ENCODE data around the gene ETV6.
"Not testable (repeated sequence)": the region's sequence is repeated elsewhere in the genome, so short reads cannot be mapped to it uniquely, and the experiment has no call there.

Gene ETV6

GRCh38 chr12:11897923-11898322 lies 248.4 kb downstream of the ETV6 start:
- DNase-seq: no peak

GRCh38 chr12:11901701-11902524 lies 252.4 kb downstream of the ETV6 start:
- no peak for DNase-seq

GRCh38 chr12:11902525-11902875 lies 253.0 kb downstream of the ETV6 start:
- peak; percentile 6 for DNase-seq

- no peak for DNase-seq
Measured at GRCh38 chr12:11904124-11904523, 254.7 kb downstream of the ETV6 start.

- no peak for DNase-seq
Measured at GRCh38 chr12:11905534-11905933, 256.1 kb downstream of the ETV6 start.

GRCh38 chr12:11906286-11906935 lies 256.9 kb downstream of the ETV6 start:
- DNase-seq: no peak

GRCh38 chr12:11907625-11908024 lies 258.2 kb downstream of the ETV6 start:
- DNase-seq: no peak

- DNase-seq: not testable (repeated sequence)
Measured at GRCh38 chr12:11909406-11909805, 259.9 kb downstream of the ETV6 start.

GRCh38 chr12:11916113-11916512 lies 266.6 kb downstream of the ETV6 start:
- DNase-seq: no peak

DNA sequence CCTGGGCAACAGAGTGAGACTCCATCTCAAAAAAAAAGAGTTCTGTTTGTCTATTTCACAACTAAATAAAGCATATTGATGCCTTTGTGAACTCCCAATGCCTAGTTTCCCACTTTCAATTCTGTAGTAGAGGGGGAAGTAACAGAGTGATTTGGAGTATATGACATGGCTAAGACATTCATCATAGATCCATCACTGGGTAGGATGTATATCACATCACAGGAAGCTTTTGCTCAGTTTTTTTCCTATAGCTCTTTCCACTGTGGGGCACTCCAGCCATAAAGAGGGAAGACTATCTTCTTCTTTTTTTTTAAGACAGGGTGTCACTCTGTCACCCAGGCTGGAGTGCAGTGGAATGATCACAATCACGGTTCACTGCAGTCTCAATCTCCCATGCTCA lies 267.3 kb downstream of the ETV6 start:
- DNase-seq: no peak

GRCh38 chr12:11917501-11917900 lies 268.0 kb downstream of the ETV6 start:
- no peak for DNase-seq

- no peak for DNase-seq
Measured at GRCh38 chr12:11920231-11920630, 270.8 kb downstream of the ETV6 start.

DNA sequence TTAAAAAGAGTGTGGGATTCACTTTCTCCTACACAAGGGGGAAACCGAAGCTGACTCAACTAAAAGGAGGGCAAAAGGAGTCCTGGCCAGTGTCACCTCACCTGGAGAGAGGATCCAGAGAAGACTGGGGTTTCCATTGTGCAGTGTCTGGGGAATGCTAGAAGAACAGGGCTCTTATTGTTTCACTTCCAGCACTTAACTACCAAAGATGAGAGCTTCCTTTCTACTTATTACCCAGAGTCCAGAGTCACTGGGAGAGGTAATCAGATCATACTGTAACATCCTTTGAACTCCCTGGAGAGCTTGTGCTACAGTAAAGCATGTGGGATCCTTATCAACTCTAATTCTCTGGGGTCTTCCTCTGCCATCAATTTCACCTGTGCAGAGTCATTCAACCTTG lies 272.9 kb downstream of the ETV6 start:
- no peak for DNase-seq

GRCh38 chr12:11923067-11923466 lies 273.6 kb downstream of the ETV6 start:
- DNase-seq: no peak

GRCh38 chr12:11927286-11927935 lies 277.9 kb downstream of the ETV6 start:
- DNase-seq: no peak

DNA sequence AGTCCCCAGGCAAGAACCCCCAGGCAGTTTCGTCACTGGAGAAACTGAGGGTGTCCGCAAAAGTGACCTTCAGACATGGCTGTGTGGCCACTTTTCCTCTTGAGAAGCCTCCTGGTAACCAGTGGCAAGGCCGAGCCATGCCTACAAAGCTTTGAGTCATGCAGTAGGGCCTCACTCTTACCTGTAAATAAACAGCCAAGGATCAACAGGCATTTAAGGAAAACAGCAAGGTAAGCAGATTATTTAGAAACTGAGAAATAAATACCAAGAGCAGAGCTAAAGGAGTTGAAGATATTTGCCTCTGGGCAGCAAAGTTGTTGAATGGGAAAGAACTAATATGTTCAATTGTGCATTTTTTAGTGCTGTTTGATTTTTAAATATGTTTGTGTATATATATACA lies 280.2 kb downstream of the ETV6 start:
- DNase-seq: no peak

DNA sequence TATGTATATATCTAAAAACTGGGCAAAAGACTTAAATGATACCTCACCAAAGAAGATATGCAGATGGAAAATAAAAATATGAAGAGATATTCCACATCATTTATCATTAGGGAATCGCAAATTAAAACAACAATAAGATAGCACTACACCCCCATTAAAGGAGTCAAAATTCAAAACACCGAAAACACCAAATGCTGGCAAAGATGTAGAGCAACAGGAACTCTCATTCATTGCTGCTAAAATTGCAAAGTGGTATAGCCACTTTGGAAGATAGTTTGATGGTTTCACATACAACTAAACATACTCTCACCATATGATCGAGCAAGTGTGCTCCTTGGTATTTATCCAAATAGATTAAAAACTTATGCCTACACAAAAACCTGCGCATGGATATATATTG lies 289.7 kb downstream of the ETV6 start:
- no peak for DNase-seq

GRCh38 chr12:11941606-11942337 lies 292.3 kb downstream of the ETV6 start:
- no peak for DNase-seq

- no peak for DNase-seq
Measured at GRCh38 chr12:11943919-11944700, 294.6 kb downstream of the ETV6 start.

Data from CD4-positive, alpha-beta T cell treated with Interleukin-10 for 1 hour (primary cell).